ENCODE measurements around the gene GOLGB1.

GOLGB1 gene

DNA sequence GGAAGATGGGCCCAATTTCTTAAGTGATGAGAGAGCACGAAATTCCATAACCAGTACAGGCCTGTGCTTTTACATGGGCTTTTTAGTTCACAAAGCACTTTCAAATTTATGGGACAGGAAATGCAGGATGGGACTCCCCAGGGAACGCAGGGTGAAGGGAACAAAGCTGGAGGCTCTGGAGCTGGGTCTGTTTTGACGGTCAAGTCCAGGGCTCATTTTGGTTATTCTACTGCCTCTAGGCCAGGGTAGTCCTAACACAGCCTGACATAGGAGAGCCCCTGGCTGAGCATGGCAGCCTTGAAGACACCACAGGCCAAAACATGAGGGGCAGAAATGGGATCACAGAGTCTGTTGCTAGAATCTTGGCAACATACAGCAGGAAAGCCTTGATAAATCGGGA is 122.3 kb downstream of the GOLGB1 start:
- DNase-seq, result no peak

DNA sequence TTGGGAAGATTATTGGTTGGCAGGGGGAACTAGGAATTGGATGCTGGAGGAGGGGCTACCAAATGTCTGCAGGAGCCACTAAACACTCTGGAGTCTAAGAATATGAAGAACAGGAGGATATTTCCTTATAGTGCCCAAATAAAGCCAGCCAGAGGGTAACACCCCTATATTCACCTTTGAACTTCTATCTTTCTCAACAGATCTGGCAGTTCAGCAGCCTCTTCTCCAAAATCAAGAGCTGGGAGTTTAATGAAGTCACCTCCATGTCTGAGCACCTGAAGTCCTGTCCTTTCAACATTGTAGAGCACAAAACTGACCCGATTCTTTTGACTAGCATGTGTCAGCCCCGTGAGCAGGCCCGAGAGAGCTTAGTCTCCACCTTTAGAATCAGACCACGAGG is 123.0 kb downstream of the GOLGB1 start:
- no peak for DNase-seq

DNA sequence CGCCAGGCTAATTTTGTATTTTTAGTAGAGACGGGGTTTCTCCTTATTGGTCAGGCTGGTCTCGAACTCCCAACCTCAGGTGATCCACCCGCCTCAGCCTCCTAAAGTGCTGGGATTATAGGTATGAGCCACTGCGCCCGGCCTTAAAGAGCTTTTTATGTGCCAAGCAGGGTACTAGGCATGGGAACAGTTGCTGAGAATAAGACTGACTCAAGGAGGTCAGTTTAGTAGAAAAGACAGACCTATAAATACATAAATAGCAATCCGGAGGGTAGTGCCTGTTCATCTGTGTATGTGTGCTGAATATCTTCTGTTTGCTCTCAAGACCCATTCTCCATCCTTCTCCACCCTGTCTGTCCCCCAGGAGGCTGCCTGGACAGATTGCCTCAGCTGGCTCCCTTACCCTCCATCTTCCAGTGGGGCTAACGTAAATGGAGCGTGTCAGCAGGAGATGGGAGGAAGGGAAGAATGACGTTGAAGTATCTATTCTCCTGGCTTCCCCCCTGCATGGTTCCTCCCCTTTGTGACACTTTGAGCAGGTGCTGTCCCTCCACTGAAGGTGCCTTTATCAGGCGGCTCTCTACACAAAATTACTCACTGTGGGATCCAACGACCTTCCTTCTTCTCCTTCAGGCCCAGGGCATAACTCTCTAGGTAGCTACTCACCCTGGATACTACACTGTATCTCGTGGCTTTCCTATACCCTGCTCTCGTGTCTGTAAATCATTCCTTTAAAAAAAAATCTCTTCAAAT is 125.2 kb downstream of the GOLGB1 start:
- DNase-seq, result no peak

DNA sequence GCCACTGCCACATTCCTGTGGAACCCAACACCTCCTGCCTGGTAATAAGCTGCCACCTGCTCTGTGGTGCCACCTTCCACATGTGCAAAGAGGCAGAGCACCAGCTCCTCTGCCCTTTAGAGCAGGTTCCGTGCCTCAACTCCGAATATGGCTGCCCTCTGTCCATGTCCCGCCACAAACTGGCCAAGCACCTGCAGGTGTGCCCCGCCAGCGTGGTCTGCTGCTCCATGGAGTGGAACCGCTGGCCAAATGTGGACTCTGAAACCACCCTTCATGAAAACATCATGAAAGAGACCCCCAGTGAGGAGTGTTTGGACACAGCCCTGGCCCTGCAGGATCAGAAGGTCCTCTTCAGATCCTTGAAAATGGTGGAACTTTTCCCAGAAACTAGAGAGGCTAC is 128.1 kb downstream of the GOLGB1 start:
- DNase-seq, result no peak

DNA sequence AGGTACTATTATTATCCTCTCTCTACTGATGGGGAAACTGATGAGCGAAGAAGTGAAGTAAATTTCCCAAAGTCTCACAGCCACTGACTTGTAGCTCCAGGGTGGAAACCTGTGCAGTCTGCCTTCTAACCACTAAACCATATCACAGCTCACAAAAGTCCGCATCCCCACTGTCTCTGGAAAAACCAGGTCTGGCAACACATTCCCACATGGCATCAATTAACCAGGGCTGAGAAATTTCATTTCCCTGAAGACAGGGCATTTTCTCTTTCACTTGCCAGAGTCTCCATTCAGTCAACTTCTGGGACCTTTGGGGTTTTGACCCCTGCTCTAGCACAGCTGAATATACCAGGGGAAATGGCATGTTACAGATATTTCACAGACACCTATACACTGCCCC is 129.8 kb downstream of the GOLGB1 start:
- no peak for DNase-seq

All from inflammatory macrophage (primary cell).